ENCODE measurements around the gene SRC.
"Not testable (repeated sequence)": the region's sequence is repeated elsewhere in the genome, so short reads cannot be mapped to it uniquely, and the experiment has no call there.

SRC gene

GRCh38 chr20:37337208-37337991, 8.5 kb upstream of the SRC start:
- no peak for DNase-seq

- not testable (repeated sequence) for DNase-seq
Observed at GRCh38 chr20:37338380-37338779, 7.6 kb upstream of the SRC start.

GRCh38 chr20:37339208-37339607, 6.7 kb upstream of the SRC start:
- DNase-seq: no peak

DNA sequence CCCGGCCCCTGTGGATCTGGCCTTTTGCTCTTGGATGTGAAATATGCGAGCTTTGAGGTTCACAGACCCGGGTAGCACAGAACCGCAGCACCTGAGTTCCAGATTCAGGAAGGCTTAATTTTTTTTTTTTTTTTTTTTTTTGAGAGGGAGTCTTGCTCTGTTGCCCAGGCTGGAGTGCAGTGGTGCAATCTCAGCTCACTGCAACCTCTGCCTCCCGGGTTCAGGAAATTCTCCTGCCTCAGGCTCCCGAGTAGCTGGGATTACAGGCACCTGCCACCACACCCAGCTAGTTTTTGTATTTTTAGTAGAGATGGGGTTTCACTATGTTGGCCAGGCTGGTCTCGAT, 6.2 kb upstream of the SRC start:
- DNase-seq: not testable (repeated sequence)

- no peak for DNase-seq
Observed at GRCh38 chr20:37340998-37341397, 4.9 kb upstream of the SRC start.

- DNase-seq: no peak
Observed at GRCh38 chr20:37341632-37342031, 4.3 kb upstream of the SRC start.

GRCh38 chr20:37342231-37343177, 3.4 kb upstream of the SRC start:
- no peak for DNase-seq

DNA sequence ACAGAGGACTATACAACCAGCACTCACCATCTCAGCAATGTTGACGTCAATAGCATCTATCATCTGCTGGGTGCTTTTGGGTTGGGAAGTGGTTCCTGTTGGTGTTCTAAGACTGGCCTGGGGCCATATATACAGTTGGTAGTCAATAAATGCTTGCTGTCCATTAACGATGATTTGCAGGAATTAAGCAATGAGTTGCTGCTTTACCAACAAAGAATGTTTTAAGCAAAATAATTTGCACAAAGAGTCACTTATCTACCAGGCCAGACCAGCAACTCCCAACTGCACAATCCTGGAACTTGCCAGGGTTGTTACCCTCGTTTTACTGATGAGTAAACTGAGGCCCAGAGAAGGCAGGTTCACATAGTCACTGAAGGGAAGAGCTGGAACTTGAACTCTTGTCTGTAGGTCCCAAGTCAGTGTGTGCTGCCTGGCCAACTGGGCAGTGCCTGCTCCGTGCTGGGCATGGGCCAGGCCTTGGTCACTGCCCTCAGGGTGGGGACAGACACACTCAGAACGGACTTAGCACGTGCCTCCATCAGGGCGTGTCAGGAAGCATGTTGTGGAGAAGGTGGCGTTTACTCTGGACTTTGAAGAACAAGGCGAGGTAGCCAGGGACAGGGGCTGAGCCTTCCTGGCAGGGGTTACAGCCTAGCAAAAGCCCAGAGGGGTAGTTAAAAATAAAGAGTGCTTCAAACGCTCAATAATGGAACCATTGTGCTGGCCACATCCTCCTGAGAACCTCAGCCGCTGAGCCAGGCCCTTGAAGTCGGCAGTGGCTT, 2.5 kb upstream of the SRC start:
- DNase-seq: no peak

GRCh38 chr20:37343994-37344355, 2.0 kb upstream of the SRC start:
- no peak for DNase-seq

- DNase-seq: no peak
Observed at GRCh38 chr20:37344506-37345338, 1.2 kb upstream of the SRC start.

DNA sequence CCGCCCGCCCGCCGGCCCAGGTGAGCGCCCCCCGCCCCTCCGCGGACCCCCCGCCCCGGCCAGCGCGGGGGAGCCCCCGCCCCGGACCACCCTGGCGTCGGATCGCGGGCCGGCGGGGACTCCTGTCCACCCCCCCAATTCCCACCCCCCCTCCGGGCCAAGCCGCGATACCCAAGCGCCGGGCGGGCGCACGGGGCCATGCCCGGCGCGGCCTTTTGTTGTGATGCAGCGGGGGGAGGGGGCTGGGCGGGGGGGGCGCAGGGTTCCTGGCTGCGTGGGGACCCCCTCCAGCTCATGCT, 245 bp downstream of the SRC start:
- DNase-seq: no peak

DNA sequence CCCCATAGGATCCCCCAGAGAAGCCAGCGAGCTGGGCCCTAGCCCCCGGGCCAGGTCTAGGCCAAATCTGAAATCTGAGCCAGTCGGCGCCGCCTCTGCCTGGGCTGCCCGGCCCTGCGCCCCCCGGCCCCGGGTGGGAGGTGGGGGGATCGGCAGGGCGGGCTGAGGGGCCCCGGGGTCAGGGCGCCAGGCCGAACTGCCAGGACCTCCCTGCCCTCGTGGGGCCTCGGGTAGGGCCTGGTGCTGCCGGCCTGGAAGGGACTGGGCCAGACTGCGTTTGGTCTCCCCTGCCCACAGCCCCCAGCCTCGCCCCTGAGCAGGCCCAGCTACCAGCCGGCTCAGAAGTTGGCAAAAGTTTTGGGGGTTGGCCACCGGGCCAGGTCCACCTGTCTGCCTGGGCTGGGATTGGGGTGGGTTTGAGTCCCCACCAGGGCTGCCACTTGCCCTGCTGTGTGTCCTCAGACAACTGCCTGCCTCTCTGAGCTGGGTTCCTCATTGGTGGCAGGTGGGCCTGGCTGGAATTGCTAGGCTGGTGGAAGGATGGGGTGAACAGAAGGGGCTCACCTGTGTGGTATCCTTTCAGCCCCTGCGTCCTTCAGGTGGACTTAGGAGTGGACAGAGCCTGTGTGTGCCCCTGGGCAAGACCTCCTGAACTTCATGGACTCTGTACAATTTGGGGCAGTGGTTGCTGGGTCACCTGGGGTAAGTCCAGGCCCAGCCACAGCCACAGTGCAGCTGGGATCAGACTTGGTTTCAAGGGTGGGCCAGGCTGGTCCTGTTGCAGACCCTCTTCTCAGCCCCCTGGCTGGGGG, 801 bp downstream of the SRC start:
- no peak for DNase-seq

DNA sequence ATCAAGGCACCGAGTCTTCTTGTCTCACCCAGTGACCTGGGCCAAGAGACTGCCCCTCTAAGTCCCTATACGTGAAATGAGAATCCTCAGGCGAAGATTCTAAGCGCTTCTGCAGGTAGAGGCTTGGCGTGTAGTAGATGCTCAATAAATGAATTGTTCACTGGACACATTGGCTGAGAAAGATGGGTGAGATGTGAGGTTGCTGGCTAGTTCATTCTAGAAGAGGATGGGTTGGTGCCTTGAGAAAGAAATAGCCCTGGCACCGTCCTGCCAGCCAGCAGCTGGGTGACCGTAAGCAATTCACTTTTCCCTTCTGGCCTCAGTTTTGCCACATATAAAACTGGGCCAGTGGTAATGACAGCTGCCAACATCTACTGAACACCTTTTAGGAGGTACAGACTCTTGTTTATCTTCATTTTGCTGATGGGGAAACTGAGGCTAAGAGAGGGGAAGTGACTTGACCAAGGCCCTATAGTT, 1.4 kb downstream of the SRC start:
- DNase-seq: no peak

DNA sequence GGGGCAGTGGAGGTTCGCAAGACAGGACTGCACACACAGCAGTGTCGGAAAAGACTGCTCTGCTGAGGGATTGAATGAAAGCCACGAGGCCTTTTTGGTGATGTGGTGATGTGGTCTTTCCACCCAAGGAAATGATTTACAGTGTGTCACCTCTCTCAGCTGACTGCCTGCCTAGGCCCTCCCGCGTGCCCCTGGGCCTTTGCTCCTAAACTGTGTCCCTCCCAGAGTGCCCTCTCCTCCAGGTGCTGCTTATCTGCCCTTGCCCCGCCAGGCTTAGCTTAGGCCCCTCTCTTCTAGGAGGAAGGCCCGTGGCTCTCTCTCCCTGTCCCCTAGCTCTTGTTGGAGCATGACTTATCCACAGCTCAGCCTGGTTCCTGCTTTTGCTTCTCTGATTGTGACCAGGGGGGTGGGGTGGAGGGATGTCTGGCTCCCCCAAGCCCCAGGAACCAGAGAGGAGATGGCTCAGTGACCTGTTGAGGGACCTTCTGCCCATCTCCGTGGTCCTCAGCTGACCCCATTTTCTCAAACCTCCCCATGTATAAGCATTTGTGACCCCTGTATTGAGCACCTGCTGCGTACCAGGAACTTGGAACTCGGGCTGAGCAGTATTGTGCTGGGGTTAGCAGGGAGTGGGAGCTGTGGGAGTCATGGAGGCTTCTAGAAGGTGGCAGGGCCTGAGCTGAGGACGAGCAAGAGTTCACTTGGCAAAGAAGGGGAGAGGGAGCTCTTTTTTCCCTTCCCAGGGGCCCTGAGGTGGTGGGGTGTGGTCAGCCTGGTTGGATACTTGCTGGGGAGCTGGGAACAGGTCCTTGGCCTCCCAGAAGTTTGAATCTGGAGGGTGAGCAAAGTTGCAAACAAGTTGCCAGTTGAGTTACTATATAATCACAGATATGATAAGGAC, 2.2 kb downstream of the SRC start:
- DNase-seq: no peak

- DNase-seq: no peak
Observed at GRCh38 chr20:37348792-37349516, 3.0 kb downstream of the SRC start.

- DNase-seq: no peak
Observed at GRCh38 chr20:37349517-37350491, 3.9 kb downstream of the SRC start.

- DNase-seq: no peak
Observed at GRCh38 chr20:37350649-37351574, 5.0 kb downstream of the SRC start.

Measured in NCI-H187 treated with DMSO at 0.1 percent for 48 hours (cell line).